ENCODE measurements around the gene TRPC1.

The TRPC1 gene

DNA sequence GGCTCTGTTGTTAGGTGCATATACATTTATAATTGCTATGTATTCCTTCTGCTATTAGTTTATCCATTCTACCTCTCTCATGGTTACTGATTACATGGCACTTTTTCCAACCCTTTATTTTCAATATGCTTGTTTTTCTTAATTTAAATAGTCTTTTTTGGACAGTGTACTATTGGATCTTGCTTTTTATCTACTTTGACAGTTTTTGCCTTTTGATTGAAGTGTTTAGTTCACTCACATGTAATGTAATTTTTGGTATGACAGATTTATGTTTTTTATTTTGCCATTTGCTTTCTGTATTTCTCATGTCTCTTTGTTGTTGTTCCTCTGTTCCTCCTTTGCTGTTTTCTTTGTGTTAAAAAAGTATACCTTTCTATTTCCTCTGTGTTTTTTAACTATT is 44.5 kb downstream of the TRPC1 start:
- TF ChIP-seq, protein P1, sequence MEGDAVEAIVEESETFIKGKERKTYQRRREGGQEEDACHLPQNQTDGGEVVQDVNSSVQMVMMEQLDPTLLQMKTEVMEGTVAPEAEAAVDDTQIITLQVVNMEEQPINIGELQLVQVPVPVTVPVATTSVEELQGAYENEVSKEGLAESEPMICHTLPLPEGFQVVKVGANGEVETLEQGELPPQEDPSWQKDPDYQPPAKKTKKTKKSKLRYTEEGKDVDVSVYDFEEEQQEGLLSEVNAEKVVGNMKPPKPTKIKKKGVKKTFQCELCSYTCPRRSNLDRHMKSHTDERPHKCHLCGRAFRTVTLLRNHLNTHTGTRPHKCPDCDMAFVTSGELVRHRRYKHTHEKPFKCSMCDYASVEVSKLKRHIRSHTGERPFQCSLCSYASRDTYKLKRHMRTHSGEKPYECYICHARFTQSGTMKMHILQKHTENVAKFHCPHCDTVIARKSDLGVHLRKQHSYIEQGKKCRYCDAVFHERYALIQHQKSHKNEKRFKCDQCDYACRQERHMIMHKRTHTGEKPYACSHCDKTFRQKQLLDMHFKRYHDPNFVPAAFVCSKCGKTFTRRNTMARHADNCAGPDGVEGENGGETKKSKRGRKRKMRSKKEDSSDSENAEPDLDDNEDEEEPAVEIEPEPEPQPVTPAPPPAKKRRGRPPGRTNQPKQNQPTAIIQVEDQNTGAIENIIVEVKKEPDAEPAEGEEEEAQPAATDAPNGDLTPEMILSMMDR (IDR thresholded peaks at IDR 0.05; ENCODE audit: low read depth, low read length): no peak
- no peak overlapping the region for H3K4me3 ChIP-seq (ENCODE audit: low read depth, low read length)
- no peak for DNase-seq

DNA sequence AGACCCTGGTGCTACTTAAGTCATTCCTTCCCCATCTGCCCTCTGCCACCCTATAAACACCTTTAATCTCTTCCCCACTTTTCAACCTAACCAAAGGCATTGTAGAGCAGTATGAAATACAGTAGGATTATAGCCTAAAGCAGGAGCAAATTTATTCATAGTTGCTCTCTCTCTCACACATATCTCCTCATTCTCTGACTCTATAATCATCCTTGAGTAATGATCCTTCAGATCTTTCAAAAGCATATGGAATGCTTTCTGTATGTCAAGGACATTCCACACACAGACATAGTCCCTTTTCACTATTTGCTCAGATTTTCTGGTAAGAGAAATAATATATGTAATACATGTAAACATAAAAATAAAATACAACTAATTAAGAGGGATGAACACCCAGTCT is 54.1 kb downstream of the TRPC1 start:
- Histone ChIP-seq H3K9me3 (no peaks in the 10 kb centered on the region), H3K36me3 (no peaks in the 10 kb centered on the region), H3K4me3 (ENCODE audit: low read depth, low read length) (no peak overlapping the region), H3K4me1 (no peaks in the 10 kb centered on the region), H3K27me3 (no peaks in the 10 kb centered on the region)
- TF ChIP-seq, protein P1 (IDR thresholded peaks at IDR 0.05; ENCODE audit: low read depth, low read length): no peak
- DNase-seq: no peak

More for the DNA sequence above, 44.5 kb downstream of the TRPC1 start:
- Histone ChIP-seq H3K9me3 (no peaks in the 10 kb centered on the region), H3K27me3 (no peaks in the 10 kb centered on the region), H3K4me1 (no peaks in the 10 kb centered on the region), H3K36me3 (no peaks in the 10 kb centered on the region; the same call in 1 of the 2 replicates)

DNA sequence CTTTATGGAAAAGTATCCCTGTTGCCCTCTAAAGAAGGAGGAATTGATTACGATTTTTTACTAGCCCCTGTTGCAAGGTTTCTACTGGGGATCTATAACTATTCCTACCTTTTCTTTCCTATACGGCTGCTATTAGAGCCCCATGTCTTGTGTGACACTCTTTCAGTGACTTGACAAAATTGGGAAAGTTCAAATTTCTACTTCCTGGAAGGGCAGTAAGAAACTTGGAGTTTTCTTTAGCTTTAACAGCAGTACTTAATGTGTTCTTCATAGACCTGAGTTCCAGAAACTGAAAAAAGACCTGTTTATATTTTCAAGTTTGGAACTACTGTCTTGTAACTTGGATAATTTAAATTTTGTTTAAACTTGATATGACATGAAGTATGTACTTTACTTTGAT is 54.7 kb downstream of the TRPC1 start:
- no peak for DNase-seq
- Histone ChIP-seq H3K36me3 (no peaks in the 10 kb centered on the region), H3K27me3 (no peaks in the 10 kb centered on the region), H3K4me1 (no peaks in the 10 kb centered on the region), H3K4me3 (ENCODE audit: low read depth, low read length) (no peak overlapping the region), H3K9me3 (no peaks in the 10 kb centered on the region)
- TF ChIP-seq, protein P1 (IDR thresholded peaks at IDR 0.05; ENCODE audit: low read depth, low read length): no peak

DNA sequence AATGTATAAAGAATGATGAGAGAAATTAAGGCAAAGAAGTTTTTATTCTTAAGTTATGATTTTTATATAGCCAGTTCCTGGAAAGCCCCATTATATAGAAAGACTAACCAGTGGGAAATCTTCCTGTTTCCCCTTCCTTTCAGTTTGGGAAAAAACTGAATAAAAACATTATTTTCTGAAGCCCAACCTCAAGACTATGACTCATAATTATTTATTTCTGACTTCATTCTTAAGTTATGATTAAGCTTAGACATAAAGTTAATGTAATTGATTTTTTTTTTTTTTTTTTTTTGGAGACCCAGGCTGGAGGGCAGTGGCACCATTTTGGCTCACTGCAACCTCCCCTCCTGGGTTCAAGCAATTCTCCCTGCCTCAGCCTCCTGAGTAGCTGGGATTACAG is 55.8 kb downstream of the TRPC1 start:
- no peak overlapping the region for H3K4me3 ChIP-seq (ENCODE audit: low read depth, low read length)
- TF ChIP-seq, protein P1 (IDR thresholded peaks at IDR 0.05; ENCODE audit: low read depth, low read length): no peak
- no peaks in the 10 kb centered on the region for H3K36me3 ChIP-seq
- H3K9me3 ChIP-seq: no peaks in the 10 kb centered on the region
- no peaks in the 10 kb centered on the region for H3K27me3 ChIP-seq
- no peak for DNase-seq
- H3K4me1 ChIP-seq: no peaks in the 10 kb centered on the region

DNA sequence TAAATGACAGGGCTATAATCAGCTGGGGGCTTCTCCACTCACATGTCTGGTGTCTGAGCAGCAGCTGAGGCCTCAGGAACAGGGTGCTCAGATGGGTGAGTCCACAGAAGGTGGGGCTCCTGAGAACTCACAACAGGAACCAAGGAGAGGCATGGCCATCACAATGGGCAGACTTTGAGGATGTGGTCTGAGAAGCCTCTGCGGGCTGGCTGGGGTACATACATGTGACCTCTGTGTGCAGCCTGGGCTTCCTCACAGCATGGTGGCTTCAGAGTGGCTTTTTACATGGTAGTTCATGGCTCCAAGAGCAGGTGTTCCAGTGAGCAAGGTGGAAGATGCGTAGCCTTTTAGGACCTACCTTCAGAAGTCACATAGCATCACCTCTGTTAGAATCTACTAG is 58.8 kb downstream of the TRPC1 start:
- TF ChIP-seq, protein P1 (IDR thresholded peaks at IDR 0.05; ENCODE audit: low read depth, low read length): no peak
- Histone ChIP-seq H3K9me3 (no peaks in the 10 kb centered on the region), H3K4me3 (ENCODE audit: low read depth, low read length) (no peak overlapping the region), H3K36me3 (no peaks in the 10 kb centered on the region), H3K27me3 (no peaks in the 10 kb centered on the region), H3K4me1 (no peaks in the 10 kb centered on the region; the same call in 1 of the 2 replicates)
- no peak for DNase-seq

DNA sequence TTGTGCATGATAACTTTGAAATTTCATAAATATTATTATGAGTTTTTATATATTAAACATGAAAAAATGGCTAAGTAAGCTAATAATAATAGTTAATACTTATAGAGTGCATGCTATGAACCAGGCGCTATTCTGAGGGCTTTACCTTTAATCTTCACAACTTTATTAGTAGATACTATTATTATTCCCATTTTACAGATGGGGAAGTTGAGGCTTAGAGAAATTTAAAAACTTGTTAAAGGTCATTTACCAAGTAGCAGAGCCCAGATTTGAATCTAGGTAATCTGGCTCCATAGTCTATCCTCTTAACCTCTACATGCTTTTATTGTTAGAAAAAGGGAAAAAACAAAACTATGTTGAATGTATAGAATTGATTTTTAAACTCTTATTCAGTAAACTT is 60.4 kb downstream of the TRPC1 start:
- Histone ChIP-seq H3K9me3 (no peaks in the 10 kb centered on the region), H3K4me3 (ENCODE audit: low read depth, low read length) (no peak overlapping the region), H3K4me1 (no peaks in the 10 kb centered on the region; the same call in 1 of the 2 replicates), H3K36me3 (no peaks in the 10 kb centered on the region), H3K27me3 (no peaks in the 10 kb centered on the region)
- TF ChIP-seq, protein P1 (IDR thresholded peaks at IDR 0.05; ENCODE audit: low read depth, low read length): no peak
- DNase-seq: no peak

Data from BE2C (cell line).